ENCODE data around the gene MTF1.
A peak's percentile ranks its signal among the peaks of the same experiment; 100 is the strongest.

The MTF1 gene

DNA sequence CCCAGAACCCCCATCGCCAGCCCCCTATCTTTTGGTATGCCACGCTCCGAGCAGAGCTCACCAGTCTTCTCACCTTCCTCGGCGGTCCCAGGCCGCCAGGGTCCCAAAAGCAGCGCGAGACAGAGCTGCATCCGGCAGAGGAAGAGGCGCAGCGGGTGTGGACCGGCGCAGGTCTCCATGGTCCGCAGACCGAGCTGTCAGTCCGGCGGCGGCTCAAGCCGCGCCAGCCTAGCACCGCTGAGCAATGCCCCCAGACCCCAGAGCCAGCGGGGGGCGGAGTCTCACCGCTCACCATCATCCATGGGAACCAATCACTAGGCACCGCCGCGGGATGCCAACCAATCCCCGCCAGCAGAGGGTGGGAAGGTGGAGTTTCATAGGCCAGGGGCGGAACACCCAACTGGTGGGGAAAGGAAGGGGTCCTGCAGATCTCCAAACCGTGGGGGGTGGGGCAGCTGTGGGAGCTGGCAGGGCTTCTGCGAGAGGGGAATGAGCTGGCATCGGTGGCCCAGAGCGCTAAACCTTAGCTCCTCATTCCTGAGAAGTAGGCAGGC, 94.4 kb downstream of the MTF1 start, which contains the start of gene EPHA10:
TSS of gene EPHA10 (minus strand) at position 233 of the 554 bp plus-strand sequence. CDS start at position 179, 54 bp downstream.
- no peak within 1 kb of the TSS for H3K4me3 ChIP-seq (ENCODE audit: low read depth, low read length)
- in situ Hi-C loops (cut with HindIII; ENCODE audit: low sequenced_read_pairs) = no loop called here
- no peak for DNase-seq (ENCODE audit: low read depth)
- TF ChIP-seq, protein P1, sequence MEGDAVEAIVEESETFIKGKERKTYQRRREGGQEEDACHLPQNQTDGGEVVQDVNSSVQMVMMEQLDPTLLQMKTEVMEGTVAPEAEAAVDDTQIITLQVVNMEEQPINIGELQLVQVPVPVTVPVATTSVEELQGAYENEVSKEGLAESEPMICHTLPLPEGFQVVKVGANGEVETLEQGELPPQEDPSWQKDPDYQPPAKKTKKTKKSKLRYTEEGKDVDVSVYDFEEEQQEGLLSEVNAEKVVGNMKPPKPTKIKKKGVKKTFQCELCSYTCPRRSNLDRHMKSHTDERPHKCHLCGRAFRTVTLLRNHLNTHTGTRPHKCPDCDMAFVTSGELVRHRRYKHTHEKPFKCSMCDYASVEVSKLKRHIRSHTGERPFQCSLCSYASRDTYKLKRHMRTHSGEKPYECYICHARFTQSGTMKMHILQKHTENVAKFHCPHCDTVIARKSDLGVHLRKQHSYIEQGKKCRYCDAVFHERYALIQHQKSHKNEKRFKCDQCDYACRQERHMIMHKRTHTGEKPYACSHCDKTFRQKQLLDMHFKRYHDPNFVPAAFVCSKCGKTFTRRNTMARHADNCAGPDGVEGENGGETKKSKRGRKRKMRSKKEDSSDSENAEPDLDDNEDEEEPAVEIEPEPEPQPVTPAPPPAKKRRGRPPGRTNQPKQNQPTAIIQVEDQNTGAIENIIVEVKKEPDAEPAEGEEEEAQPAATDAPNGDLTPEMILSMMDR (IDR thresholded peaks at IDR 0.05; ENCODE audit: low read depth, low read length, missing control alignments) = no peak

DNA sequence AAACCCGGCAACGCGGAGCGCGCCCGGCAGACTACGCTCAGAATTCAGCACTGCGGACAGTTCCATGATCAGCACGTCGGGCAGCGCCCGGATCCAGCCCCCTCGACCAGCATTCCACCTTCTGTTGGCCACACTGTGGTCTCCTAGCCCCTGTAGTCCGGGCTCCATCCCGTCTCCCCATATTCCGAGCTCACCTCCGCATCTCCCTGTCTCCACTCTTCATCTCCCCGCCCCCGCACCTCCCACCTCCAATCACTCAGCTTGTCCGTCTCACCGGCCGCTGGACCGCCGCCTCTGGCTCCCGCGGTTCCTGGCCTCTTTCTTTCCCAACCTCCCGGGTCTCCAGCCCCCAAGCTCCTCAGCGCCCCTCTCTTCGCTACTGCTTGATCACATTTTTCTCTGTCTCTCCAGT, 95.0 kb downstream of the MTF1 start:
- TF ChIP-seq, protein P1 (IDR thresholded peaks at IDR 0.05; ENCODE audit: low read depth, low read length, missing control alignments) = no peak
- no peak overlapping the region for H3K4me3 ChIP-seq (ENCODE audit: low read depth, low read length)
- in situ Hi-C loops (cut with HindIII; ENCODE audit: low sequenced_read_pairs) = no loop called here
- DNase-seq (ENCODE audit: low read depth) = peak; percentile 18

DNA sequence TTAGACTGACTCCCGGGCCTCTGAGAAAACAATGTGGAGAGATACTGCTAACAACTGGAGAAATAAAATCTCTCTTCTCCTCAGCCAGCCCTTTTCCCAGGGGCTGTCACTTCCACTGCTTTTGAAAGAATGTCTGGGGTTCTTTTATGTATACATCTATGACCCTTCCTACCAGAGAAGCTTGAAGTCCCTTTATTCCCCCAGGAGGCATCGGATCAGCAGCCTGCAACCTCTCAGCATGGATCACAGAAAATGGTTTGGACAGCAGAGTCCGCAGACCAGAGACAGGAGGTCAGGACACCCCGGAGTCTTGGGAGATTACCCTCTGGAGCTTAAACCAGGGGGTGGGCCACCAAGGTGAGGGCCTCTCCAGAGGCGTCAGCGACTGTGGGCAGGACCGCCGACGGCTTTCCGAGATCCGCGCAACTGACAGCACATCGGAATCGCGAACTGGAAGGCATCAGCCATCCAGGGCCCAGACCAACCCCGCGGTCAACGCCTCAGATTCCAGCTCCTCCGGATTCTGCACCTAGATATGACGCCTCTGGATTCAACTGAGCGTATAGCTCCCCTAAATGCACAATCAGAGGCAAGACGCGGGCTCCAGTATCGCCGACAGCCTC, 95.5 kb downstream of the MTF1 start:
- H3K4me3 ChIP-seq (ENCODE audit: low read depth, low read length) = no peak overlapping the region
- TF ChIP-seq, protein P1 (IDR thresholded peaks at IDR 0.05; ENCODE audit: low read depth, low read length, missing control alignments) = no peak
- no peak for DNase-seq (ENCODE audit: low read depth)
- in situ Hi-C loops (cut with HindIII; ENCODE audit: low sequenced_read_pairs) = no loop called here

DNA sequence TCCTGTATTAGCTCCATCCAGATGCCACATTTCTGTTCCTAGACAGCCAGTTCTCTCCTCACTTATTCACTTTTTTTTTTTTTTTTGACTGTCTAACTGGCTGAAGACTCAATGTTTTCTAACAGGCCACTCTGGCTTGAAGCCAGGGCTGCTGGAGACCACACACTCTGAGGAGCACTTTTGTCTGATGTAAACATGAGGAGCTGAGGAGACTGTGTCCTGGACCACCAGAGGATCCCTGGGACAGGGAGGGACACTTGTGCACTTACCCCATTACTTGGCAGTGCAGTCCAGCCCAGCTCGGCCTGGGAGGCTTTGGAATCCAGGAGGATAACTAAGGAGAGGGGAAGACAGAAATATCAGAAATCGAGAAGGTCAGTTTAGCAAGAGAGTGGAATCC, 96.9 kb downstream of the MTF1 start:
- no peak for DNase-seq (ENCODE audit: low read depth)
- H3K4me3 ChIP-seq (ENCODE audit: low read depth, low read length) = no peak overlapping the region
- in situ Hi-C loops (cut with HindIII; ENCODE audit: low sequenced_read_pairs) = no loop called here
- TF ChIP-seq, protein P1 (IDR thresholded peaks at IDR 0.05; ENCODE audit: low read depth, low read length, missing control alignments) = no peak

DNA sequence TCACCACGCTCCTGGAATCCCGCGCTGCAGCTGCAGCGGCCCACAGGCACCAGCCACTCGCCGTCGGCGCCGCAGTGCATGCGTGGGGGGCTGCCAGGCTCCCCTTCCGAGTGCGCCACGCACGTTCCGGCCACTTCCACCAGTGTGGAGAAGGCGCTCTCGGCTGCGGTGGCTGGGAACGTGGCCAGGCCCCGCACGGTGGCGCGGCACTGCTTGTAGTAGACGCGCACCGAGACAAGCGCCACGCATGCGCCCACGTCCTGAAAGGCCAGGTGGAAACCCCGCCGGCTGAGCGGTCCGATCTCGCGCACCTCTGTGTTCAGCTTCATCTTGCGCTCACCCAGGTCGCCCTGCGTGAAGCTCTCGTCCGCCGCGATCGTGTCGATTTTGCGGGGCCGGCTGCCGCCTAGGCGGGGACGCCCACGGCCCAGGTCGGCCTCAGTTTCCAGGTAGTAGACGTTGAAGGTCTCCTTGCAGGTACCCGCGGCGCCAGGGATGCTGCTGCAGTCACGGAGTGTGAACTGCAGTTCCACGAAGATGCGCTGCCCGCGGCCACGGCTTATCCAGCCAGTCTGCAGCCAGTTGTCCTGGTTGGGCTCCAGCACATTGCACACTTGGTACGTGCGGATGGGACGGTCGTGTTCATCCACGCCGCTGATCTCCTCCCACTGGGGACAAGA, 97.8 kb downstream of the MTF1 start:
- no peak for DNase-seq (ENCODE audit: low read depth)
- no peak overlapping the region for H3K4me3 ChIP-seq (ENCODE audit: low read depth, low read length)
- in situ Hi-C loops (cut with HindIII; ENCODE audit: low sequenced_read_pairs) = no loop called here
- TF ChIP-seq, protein P1 (IDR thresholded peaks at IDR 0.05; ENCODE audit: low read depth, low read length, missing control alignments) = no peak

Data from astrocyte of the cerebellum (primary cell).